ENCODE data around the gene SPRR5. TPM values are rescaled to one million over a fixed set of nuclear protein-coding genes. Genes with fewer than 3 reads are reported as not detected.

The SPRR5 gene, protein sequence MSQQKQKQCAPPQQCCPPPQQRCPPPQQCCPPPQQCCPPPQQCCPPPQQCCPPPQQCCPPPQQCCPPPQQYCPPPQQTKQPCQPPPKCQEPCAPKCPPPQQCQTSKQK
- total RNA-seq, result not detected

DNA sequence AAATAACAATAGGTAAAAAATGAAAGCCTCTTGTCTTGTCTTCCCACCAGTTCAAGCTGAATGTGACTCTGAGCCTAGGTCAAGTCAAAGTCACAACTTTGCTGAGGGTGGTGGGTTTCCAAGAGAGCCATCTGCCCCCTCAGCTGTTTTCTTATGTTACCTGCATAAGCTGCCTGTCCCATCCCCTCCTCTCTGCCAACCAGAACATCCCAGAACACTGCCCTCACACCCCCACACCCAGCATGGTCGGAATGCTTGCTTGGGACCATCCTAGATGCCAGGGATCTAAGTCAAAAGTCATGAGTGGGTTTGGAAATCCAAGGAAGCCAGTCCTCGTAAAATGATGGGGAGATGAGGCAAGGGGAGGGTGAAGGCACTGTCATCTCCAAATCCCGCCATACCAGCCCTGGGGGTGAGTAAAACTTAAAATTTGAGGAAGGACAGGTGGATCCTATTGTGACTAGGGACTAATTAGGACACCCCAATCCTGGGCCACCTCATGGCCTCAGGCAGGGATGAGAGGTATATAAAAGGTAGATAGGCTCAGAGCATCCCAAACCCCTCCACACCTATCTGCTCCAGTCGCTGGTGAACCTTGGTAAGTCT lies at the start of gene SPRR5:
SPRR5 (plus strand) TSS at position 556 of the 606 bp plus-strand sequence. CDS start 1,349 bp downstream, outside the sequence.
- Mint-ChIP-seq H3K36me3 (no peaks in the 10 kb centered on the region), H3K9me3 (no peaks in the 10 kb centered on the region), H3K27ac (no peak within 1 kb of the TSS)
- DNase-seq (ENCODE audit: low spot score in 2 of 2) (no peak), ATAC-seq (no peak)

DNA sequence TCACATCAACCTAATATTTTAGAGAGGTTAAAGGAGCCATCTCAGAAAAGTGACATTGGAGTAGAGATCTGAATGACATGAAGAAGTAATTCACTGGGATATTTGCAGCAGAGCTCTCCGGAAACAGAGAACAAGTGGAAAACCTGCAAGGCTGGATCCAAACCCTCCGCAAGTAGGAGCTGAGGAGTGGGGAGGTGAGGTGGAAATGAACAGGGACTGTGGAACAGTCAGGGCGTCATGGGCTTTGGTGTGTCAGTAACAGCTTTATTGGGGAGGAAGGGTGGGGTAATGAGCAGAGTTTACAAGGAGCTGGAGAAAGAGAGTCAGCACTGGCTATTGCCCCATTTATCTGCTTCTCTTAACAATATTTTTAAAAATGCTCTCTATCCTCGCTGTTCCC lies 48.0 kb upstream of the SPRR5 start:
- H3K27ac Mint-ChIP-seq, result no peak overlapping the region
- peaks cover 0 to 4% of the 10 kb centered on the region in 2 donors for H3K36me3 Mint-ChIP-seq
- ATAC-seq (no peak), DNase-seq (ENCODE audit: low spot score in 2 of 2) (no peak)
- H3K9me3 Mint-ChIP-seq, result no peaks in the 10 kb centered on the region

DNA sequence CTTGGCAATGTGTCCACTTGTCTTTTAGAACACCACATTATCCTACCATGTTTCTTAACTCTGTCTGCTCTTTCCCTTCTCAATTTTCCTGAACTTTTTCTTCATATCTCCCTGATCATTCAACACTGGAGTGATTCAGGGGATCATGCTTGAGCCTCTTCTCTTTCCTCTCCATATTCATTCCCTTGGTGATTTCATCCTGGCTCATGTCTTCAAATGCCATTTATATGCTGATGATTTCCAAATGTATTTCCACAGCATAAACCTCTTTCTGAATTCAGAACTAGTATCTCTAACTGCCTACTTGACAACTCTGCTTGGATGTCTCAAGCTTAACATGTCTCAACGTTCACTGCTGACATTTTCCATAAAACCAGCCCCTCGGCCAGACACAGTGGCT lies 47.1 kb upstream of the SPRR5 start:
- Mint-ChIP-seq H3K9me3 (no peaks in the 10 kb centered on the region), H3K36me3 (peaks cover 0 to 4% of the 10 kb centered on the region in 2 donors), H3K27ac (no peak overlapping the region)
- ATAC-seq (no peak), DNase-seq (ENCODE audit: low spot score in 2 of 2) (no peak)

DNA sequence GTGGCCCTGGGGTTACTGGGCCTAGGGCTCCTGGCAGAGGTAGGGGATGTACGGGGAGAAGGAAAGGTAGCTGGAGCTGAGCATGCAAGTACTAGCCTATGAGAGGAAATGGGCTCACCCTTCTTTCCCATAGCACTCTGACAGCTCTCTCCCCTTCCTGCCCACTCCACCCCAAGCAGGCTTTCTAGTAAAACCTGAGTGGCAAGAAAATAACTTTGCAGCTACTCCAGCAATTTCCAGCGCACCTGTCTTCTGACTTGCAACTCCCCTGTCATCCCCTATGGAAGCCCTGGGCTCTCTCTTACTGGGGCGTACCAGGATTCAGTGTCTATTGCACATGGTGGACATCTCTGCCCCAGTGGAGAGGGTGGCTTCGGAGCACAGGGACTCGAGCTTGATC lies 45.4 kb upstream of the SPRR5 start:
- H3K27ac Mint-ChIP-seq, result no peak overlapping the region
- H3K9me3 Mint-ChIP-seq, result no peaks in the 10 kb centered on the region
- DNase-seq (ENCODE audit: low spot score in 2 of 2) (no peak), ATAC-seq (no peak)
- no peaks in the 10 kb centered on the region for H3K36me3 Mint-ChIP-seq

DNA sequence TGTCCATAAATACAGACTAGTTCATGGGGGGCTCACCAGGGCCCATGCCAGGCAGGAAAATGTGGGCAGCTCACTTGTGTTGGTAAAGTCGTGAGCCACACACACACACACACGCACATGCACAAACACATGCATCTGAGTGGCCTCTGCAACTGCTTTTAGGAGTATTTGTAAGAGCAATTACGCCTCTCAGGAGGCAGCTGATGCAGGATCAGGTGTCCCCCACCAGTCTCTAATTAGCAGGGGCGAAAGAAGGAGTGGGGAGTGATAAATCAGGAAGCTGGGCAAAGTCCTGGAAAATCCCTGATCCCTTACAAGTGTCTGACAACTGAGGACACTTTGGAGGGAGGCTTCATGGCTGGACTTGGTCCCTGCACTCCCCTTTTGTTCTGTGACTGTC lies 44.4 kb upstream of the SPRR5 start:
- Mint-ChIP-seq H3K27ac (no peak overlapping the region), H3K9me3 (no peaks in the 10 kb centered on the region), H3K36me3 (no peaks in the 10 kb centered on the region)
- DNase-seq (ENCODE audit: low spot score in 2 of 2) (no peak), ATAC-seq (no peak)

DNA sequence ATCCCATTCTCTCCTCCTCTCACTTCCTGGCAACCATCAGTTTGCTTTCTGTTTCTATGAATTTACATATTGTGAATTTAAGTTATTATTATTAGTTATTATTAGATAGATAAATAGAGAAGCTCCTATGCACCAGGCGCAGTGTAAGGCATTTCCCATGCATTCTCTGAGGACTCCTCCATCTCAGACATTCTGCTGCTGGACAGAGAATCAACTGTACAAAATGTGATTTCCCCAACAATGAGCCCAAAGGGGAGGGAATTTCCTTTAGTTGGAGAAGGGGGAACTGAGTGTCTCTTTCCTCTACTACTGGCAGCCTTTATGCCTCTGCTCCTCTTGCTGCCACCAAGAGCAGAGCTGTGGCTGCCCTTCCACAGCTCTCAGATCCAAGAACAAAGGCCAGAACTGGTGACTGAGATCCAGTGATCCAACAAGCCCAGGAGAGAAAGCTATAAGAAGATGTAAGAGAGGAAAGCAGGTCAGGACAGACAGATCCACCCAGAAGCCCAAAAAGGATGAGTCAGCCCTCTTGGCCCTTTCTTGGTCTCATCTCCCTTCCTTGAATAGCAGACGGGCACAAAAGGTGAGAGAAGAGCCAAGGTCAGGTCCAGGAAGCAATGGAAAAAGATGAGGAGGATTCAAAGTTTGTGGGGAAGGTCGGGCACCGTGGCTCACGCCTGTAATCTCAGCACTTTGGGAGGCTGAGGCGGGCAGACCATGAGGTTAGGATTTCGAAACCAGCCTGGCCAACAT lies 42.1 kb upstream of the SPRR5 start:
- Mint-ChIP-seq H3K27ac (peak overlapping the region; percentile 45 to 70), H3K9me3 (peaks cover 0 to 3% of the 10 kb centered on the region in 2 donors), H3K36me3 (no peaks in the 10 kb centered on the region)
- DNase-seq (ENCODE audit: low spot score in 2 of 2) (no peak), ATAC-seq (no peak)

DNA sequence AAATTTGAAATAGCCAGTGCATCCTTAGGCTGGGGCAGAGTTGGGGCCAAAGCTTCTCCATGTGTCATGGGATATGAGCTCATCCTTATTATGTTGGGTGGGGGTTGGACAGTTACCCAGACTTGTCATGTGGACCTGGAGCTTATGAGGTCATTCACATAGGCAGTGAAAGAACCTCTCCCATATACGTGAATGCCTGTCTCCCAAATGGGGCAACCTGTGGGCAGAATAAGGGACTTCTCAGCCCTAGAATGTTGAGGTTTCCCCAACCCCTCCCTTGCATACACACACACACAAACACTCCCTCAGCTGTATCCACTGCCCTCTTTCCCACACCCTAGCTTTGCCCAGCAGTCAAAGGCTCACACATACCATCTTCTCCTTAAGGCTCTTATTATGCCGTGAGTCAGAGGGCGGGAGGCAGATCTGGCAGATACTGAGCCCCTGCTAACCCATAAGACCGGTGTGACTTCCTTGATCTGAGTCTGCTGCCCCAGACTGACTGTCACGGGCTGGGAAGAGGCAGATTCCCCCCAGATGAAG lies 40.9 kb upstream of the SPRR5 start:
- DNase-seq (ENCODE audit: low spot score in 2 of 2) (no peak), ATAC-seq (no peak)
- Mint-ChIP-seq H3K9me3 (peaks cover 0 to 5% of the 10 kb centered on the region in 2 donors), H3K36me3 (no peaks in the 10 kb centered on the region), H3K27ac (no peak overlapping the region)

DNA sequence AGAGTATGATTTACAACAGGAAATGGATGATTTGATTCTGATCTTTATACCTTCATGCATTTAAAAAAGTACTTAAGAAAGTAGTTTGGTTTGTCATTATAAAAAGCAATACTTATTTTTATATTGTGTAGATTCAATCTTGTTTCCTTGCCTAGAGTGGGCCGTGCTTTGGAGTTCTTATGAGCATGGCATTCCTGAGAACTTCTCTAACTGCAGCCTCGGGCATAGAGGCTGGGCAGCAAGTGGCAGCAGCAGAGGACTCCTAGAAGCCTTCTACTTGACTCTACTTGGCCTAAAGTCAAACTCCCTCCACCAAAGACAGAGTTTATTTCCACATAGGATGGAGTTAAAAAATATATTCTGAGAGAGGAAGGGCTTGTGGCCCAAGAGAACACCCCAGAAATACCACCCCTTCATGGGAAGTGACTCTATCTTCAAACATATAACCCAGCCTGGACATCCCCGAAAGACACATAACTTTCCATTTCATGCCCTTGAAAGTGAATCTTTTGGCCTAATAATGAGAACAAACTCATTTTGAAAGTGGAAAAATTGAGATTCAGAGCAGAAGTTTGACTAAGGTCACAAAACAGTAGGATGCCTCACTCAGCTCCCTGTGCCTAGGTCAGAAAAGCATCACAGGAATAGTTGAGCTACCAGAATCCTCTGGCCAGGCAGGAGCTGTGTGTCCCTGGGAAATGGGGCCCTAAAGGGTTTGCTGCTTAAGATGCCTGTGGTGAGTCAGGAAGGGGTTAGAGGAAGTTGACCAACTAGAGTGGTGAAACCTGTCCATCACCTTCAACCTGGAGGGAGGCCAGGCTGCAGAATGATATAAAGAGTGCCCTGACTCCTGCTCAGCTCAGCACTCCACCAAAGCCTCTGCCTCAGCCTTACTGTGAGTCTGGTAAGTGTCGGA lies 39.1 kb upstream of the SPRR5 start, which contains the start of gene IVL:
IVL (plus strand) TSS at position 861 of the 916 bp plus-strand sequence. CDS start 1,252 bp downstream, outside the sequence.
- DNase-seq (ENCODE audit: low spot score in 2 of 2) (no peak), ATAC-seq (peak; percentile 68 to 85)
- Mint-ChIP-seq H3K36me3 (no peaks in the 10 kb centered on the region), H3K27ac (peak within 1 kb of the TSS in 1 of 2 donors; percentile 72), H3K9me3 (peaks cover 0 to 5% of the 10 kb centered on the region in 2 donors)

DNA sequence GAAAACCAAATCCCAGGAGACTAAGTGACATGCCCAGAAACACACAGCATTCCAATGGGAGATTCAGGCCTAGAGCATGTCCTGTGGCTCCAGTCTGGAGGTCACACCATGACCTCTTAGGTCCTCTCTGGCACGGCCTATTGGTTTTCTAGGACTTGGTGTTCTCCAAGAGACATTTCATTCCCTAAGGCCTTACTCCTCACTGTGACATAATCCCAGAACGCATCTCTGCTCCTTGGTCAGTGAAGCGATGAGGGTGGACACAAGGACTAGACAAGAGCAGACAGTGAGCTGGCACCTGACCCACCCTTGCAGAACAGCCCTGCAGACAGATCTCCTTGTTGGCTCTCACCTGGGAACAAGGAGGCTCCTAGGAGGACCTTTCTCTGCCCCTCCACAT lies 37.8 kb upstream of the SPRR5 start:
- DNase-seq (ENCODE audit: low spot score in 2 of 2), result no peak
- Mint-ChIP-seq H3K9me3 (peaks cover 0 to 5% of the 10 kb centered on the region in 2 donors), H3K36me3 (no peaks in the 10 kb centered on the region), H3K27ac (no peak overlapping the region)
- no peak for ATAC-seq

DNA sequence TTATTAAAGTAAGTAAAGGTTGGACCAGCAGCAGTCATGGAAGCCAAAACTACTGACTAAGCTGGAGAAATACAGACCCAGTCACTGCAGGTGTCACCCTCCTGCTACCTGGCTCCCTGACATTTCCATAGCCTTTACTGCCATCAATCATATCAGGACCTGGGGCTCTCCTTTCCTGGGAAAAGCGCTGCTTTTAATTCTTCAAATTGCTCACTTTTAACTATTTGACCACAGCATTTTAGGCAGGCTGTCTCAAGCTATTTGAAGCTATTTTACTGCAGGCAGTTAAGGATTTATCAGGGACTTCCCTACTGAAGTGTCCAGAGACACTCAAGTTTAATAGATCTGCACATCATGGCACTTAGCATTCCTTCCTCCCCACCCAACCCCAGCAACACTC lies 34.5 kb upstream of the SPRR5 start:
- ATAC-seq, result no peak

DNA sequence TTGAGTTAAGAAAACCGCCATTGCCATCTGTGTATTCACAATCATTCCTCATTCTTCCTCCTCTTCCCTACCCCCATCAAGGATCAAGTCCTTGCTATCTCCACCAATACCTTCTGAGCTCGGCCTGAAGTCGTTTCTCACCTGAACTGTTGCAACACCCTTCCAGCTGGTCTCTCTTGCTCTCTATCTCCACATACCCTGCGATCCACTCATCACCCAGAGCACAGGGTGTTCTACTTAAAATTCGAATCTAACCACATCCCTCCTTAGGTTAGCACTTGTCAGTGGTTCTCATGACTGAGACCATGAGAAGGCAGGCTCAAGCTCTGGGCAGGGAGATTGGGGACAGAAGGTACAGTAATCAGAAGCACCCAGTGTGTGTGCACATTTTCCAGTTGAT lies 34.1 kb upstream of the SPRR5 start:
- ATAC-seq, result no peak
- no peak for DNase-seq (ENCODE audit: low spot score in 2 of 2)
- peaks cover 0 to 5% of the 10 kb centered on the region in 2 donors for H3K9me3 Mint-ChIP-seq
- H3K36me3 Mint-ChIP-seq, result no peaks in the 10 kb centered on the region
- H3K27ac Mint-ChIP-seq, result no peak overlapping the region

More for the DNA sequence above, 34.5 kb upstream of the SPRR5 start:
- no peaks in the 10 kb centered on the region for H3K36me3 Mint-ChIP-seq
- no peak overlapping the region for H3K27ac Mint-ChIP-seq
- H3K9me3 Mint-ChIP-seq, result peaks cover 0 to 5% of the 10 kb centered on the region in 2 donors
- no peak for DNase-seq (ENCODE audit: low spot score in 2 of 2)

DNA sequence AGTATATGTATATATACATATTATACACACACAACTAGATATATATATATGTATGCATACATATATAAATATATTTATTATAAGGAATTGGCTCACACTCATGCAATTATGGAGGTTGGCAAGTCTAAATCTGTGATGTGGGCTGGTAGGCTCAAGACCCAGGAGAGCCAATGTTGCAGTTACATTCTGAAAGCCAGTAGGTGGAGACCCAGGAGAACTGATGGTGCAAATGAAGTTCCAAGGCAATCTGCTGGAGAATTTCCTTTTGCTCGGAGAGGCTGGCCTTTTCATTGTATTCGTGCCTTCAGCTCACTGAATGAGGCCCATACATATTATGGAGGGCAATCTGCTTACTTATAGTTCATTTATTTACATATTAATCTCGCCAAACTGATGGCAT lies 29.2 kb upstream of the SPRR5 start:
- no peaks in the 10 kb centered on the region for H3K36me3 Mint-ChIP-seq
- H3K9me3 Mint-ChIP-seq, result no peaks in the 10 kb centered on the region
- H3K27ac Mint-ChIP-seq, result no peak overlapping the region
- DNase-seq (ENCODE audit: low spot score in 2 of 2), result no peak
- ATAC-seq, result no peak

DNA sequence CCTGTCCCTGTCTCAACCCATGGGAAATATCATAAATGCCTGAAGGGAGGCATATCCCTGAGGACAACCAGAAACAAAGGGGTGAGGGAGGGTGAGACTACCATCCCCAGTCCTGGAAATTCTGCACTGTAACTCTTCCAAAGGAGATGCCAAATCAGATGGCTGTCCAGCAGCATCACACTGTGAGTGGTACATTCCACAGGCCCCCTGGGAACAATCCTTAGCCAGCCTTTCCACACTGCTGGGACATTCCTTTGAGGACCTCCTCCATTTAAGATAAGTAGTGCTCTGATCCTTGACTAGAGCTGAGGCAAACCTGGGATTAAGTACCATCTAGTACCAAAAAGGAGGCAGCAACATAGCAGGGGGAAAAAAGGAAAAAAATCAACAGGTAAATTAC lies 27.9 kb upstream of the SPRR5 start:
- no peak for ATAC-seq
- H3K9me3 Mint-ChIP-seq, result no peaks in the 10 kb centered on the region
- no peak for DNase-seq (ENCODE audit: low spot score in 2 of 2)
- H3K27ac Mint-ChIP-seq, result no peak overlapping the region
- no peaks in the 10 kb centered on the region for H3K36me3 Mint-ChIP-seq

DNA sequence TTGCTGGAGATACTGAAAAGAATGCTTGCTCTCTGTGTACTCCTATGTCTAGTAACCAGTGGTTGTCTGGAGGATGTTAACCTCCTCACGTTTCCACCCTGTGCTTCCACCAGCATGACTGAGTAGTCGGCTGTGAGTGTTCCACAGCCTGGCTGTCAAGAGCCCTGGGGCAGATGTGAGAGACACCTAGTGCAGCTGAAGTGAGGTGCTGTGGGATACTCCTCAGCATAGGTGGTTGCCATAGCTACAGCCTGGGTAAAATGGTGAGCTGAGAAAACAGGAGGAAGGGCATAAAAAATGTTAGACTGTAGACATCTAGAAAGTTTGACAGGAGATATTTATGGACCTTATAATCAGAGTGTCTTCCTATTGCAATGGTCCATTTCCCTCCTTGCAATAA lies 22.8 kb upstream of the SPRR5 start:
- ATAC-seq (no peak), DNase-seq (ENCODE audit: low spot score in 2 of 2) (no peak)
- no peak overlapping the region for H3K27ac Mint-ChIP-seq
- peaks cover 0 to 3% of the 10 kb centered on the region in 2 donors for H3K9me3 Mint-ChIP-seq
- no peaks in the 10 kb centered on the region for H3K36me3 Mint-ChIP-seq

DNA sequence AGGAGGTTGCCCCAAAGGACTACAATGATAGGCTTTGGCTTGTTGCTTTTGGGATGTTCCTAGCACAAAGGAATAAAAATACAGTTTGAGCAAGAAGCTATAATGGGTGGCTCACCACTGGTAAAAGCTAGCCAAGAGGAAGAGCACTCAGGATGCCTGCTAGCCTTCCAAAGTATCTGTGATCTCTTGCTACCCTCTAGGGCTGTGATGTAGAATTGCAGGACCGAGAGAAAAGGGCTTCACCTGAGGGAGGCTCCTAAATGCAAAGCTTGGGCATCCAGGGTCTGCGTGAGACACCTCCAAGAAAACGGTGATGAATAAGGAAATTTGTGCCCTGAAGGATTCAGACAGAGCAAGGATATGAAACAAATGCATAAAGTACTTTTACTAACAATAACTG lies 20.9 kb upstream of the SPRR5 start:
- ATAC-seq (no peak), DNase-seq (ENCODE audit: low spot score in 2 of 2) (no peak)
- no peak overlapping the region for H3K27ac Mint-ChIP-seq
- H3K9me3 Mint-ChIP-seq, result peaks cover 0 to 3% of the 10 kb centered on the region in 2 donors
- H3K36me3 Mint-ChIP-seq, result no peaks in the 10 kb centered on the region

DNA sequence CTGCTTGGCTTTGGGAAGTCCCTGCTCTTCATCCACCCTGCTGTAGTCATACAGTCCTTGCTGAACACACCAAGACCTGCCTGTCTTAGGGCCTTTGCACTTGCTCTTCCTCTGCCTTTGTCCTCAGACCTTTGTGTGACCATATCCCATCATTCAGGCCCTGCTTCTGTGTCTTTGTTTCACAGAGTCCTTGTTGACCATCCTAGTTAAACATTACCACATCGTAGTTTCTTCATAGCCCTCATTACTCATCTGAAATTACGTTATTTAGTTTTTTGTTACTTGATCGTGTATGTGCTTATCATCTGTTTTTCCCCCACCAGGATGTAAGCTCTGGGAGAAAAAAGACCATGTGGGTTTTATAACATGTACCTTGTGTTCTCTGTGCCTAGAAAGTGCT lies 18.3 kb upstream of the SPRR5 start:
- no peaks in the 10 kb centered on the region for H3K36me3 Mint-ChIP-seq
- peaks cover 0 to 3% of the 10 kb centered on the region in 2 donors for H3K9me3 Mint-ChIP-seq
- DNase-seq (ENCODE audit: low spot score in 2 of 2), result no peak
- H3K27ac Mint-ChIP-seq, result no peak overlapping the region
- ATAC-seq, result no peak
